DMS 273 treated with DMSO at 0.1 percent for 48 hours (cell line): ENCODE data around the gene ADPRHL1.

Experiments used
- DNase-seq: peaks from one replicate; lab custom pipeline; 2025; lab: John Stamatoyannopoulos, UW

ADPRHL1 gene

GRCh38 chr13:113417008-113417751 is 36.1 kb downstream of the ADPRHL1 start:
- no peak for DNase-seq

- no peak for DNase-seq
These were observed 37.5 kb downstream of the ADPRHL1 start for GRCh38 chr13:113415825-113416224.

- DNase-seq = no peak
These were observed 38.3 kb downstream of the ADPRHL1 start for GRCh38 chr13:113415032-113415431.

- DNase-seq = no peak
These were observed 39.0 kb downstream of the ADPRHL1 start for GRCh38 chr13:113414335-113414734.

GRCh38 chr13:113413898-113414282 is 39.4 kb downstream of the ADPRHL1 start:
- DNase-seq = no peak

- DNase-seq = no peak
These were observed 40.0 kb downstream of the ADPRHL1 start for GRCh38 chr13:113413178-113413897.

- DNase-seq = no peak
These were observed 40.8 kb downstream of the ADPRHL1 start for GRCh38 chr13:113412440-113412839.

- DNase-seq = no peak
These were observed 41.9 kb downstream of the ADPRHL1 start for GRCh38 chr13:113411216-113412023.

- no peak for DNase-seq
These were observed 42.7 kb downstream of the ADPRHL1 start for GRCh38 chr13:113410472-113411201.

GRCh38 chr13:113408562-113408961 is 44.7 kb downstream of the ADPRHL1 start:
- no peak for DNase-seq

- DNase-seq = no peak
These were observed 45.5 kb downstream of the ADPRHL1 start for GRCh38 chr13:113407531-113408393.

- DNase-seq = no peak
These were observed 46.2 kb downstream of the ADPRHL1 start for GRCh38 chr13:113407103-113407530.

- no peak for DNase-seq
These were observed 46.8 kb downstream of the ADPRHL1 start for GRCh38 chr13:113406321-113407102.

GRCh38 chr13:113405481-113406300 is 47.6 kb downstream of the ADPRHL1 start:
- DNase-seq = no peak

GRCh38 chr13:113404723-113405471 is 48.4 kb downstream of the ADPRHL1 start:
- no peak for DNase-seq

- DNase-seq = no peak
These were observed 48.9 kb downstream of the ADPRHL1 start for GRCh38 chr13:113404366-113404722.

- DNase-seq = no peak
These were observed 49.8 kb downstream of the ADPRHL1 start for GRCh38 chr13:113403255-113404104.
